ENCODE results near the gene DNAJC6. TPM values are rescaled to one million over a fixed set of nuclear protein-coding genes. Genes with fewer than 3 reads are reported as not detected.

Gene DNAJC6
- total RNA-seq, 4 donors from 2014 or later = 0.10 to 0.75 (median 0.36) TPM; not detected in 1

- Histone ChIP-seq H3K36me3 (no peaks in the 10 kb centered on the region), H3K27ac (no peak overlapping the region), H3K4me1 (no peaks in the 10 kb centered on the region), H3K4me3 (no peak overlapping the region), H3K9me3 (no peaks in the 10 kb centered on the region), H3K27me3 (no peaks in the 10 kb centered on the region)
- in situ Hi-C loops (cut with MboI; ENCODE audit: low sequenced_read_pairs in 4 of 4) (no loop called here), intact Hi-C loops (cut with DNase I; ENCODE audit: low total_unique reads) (no loop called here)
- ATAC-seq (no peak), DNase-seq (no peak)
- TF ChIP-seq CTCF (IDR thresholded peaks at IDR 0.05 in 4 of 5, conservative IDR thresholded peaks at IDR 0.05 in 1 of 5) (no peak), POLR2A (IDR thresholded peaks at IDR 0.05) (no peak)
These were observed 45.8 kb downstream of the DNAJC6 start for GRCh38 chr1:65355031-65355712.

GRCh38 chr1:65357291-65357960, 48.1 kb downstream of the DNAJC6 start:
- no peak overlapping the region for H3K4me3 ChIP-seq

GRCh38 chr1:65359888-65360287, 50.5 kb downstream of the DNAJC6 start:
- Histone ChIP-seq H3K4me3 (no peak overlapping the region), H3K4me1 (no peaks in the 10 kb centered on the region), H3K27me3 (no peaks in the 10 kb centered on the region), H3K27ac (no peak overlapping the region), H3K36me3 (no peaks in the 10 kb centered on the region), H3K9me3 (no peaks in the 10 kb centered on the region)
- TF ChIP-seq POLR2A (IDR thresholded peaks at IDR 0.05) (no peak), CTCF (IDR thresholded peaks at IDR 0.05 in 4 of 5, conservative IDR thresholded peaks at IDR 0.05 in 1 of 5) (no peak)
- DNase-seq (no peak), ATAC-seq (no peak)
- in situ Hi-C loops (cut with MboI; ENCODE audit: low sequenced_read_pairs in 4 of 4) (no loop called here), intact Hi-C loops (cut with DNase I; ENCODE audit: low total_unique reads) (no loop called here)

More at GRCh38 chr1:65357291-65357960, 48.1 kb downstream of the DNAJC6 start:
- H3K36me3 ChIP-seq = no peaks in the 10 kb centered on the region
- H3K9me3 ChIP-seq = no peaks in the 10 kb centered on the region
- no peak for DNase-seq
- H3K27ac ChIP-seq = no peak overlapping the region
- ATAC-seq = no peak
- intact Hi-C loops (cut with DNase I; ENCODE audit: low total_unique reads) = no loop called here
- no peaks in the 10 kb centered on the region for H3K4me1 ChIP-seq
- TF ChIP-seq CTCF (IDR thresholded peaks at IDR 0.05 in 4 of 5, conservative IDR thresholded peaks at IDR 0.05 in 1 of 5) (no peak), POLR2A (IDR thresholded peaks at IDR 0.05) (no peak)
- in situ Hi-C loops (cut with MboI; ENCODE audit: low sequenced_read_pairs in 4 of 4) = no loop called here
- H3K27me3 ChIP-seq = no peaks in the 10 kb centered on the region

- DNase-seq (no peak), ATAC-seq (no peak)
- no peak overlapping the region for H3K4me3 ChIP-seq
- TF ChIP-seq CTCF (IDR thresholded peaks at IDR 0.05 in 4 of 5, conservative IDR thresholded peaks at IDR 0.05 in 1 of 5) = no peak
- no peak for TF ChIP-seq POLR2A (IDR thresholded peaks at IDR 0.05)
- H3K27me3 ChIP-seq = no peaks in the 10 kb centered on the region
- H3K4me1 ChIP-seq = no peaks in the 10 kb centered on the region
- no peak overlapping the region for H3K27ac ChIP-seq
- no peaks in the 10 kb centered on the region for H3K9me3 ChIP-seq
- in situ Hi-C loops (cut with MboI; ENCODE audit: low sequenced_read_pairs in 4 of 4) (no loop called here), intact Hi-C loops (cut with DNase I; ENCODE audit: low total_unique reads) (no loop called here)
- H3K36me3 ChIP-seq = no peaks in the 10 kb centered on the region
These were observed 51.3 kb downstream of the DNAJC6 start for GRCh38 chr1:65360648-65361047.
